Peyer's patch (tissue), 4 donors: ENCODE data around the gene FOXI1.

ENCODE experiments used
- CTCF ChIP-seq, 6 experiments: fragments of 450-650 bp in 4 of 6; fragments of 200-600 bp in 2 of 6; sonication (generic) in 1 of 6; IDR thresholded peaks; one replicate each; pipeline ENCODE4 v1.5.1; 2017 to 2019; ENCODE audit warnings: antibody characterized with exemption in 6 of 6, mild to moderate bottlenecking in 3 of 6, moderate library complexity in 1 of 6
- POLR2A ChIP-seq, 2 donors: fragments of 450-650 bp; IDR thresholded peaks; one replicate each; pipeline ENCODE4 v1.5.1; 2017; ENCODE audit warnings: antibody characterized with exemption in 2 of 2, mild to moderate bottlenecking in 2 of 2, moderate library complexity in 2 of 2

GRCh38 chr5:170108266-170108785, 2.6 kb downstream of the FOXI1 start:
- no peak for TF ChIP-seq CTCF (IDR thresholded peaks at IDR 0.05)
- TF ChIP-seq POLR2A (IDR thresholded peaks at IDR 0.05) = no peak
